Immature natural killer cell (primary cell): ENCODE results near the gene EGFR. TPM values are rescaled to one million over a fixed set of nuclear protein-coding genes. Genes with fewer than 3 reads are reported as not detected.

Experiments
- DNase-seq, 3 donors: peaks; one replicate each; pipeline ENCODE4 v3.0.0; 2022; ENCODE audit warnings: mixed read lengths in 1 of 3
- H3K27ac Mint-ChIP-seq, 6 donors: one replicate each; pipeline ENCODE4 v1.8.0; 2020; ENCODE audit warnings: mixed read lengths in 6 of 6, mild to moderate bottlenecking in 5 of 6, inconsistent platforms in 4 of 6, moderate library complexity in 3 of 6
- H3K27me3 Mint-ChIP-seq, 3 donors: one replicate each; pipeline ENCODE4 v1.8.0; 2020 to 2021; ENCODE audit warnings: low read depth in 3 of 3, mild to moderate bottlenecking in 3 of 3, mixed read lengths in 3 of 3, moderate library complexity in 3 of 3, inconsistent platforms in 1 of 3
- H3K36me3 Mint-ChIP-seq, 3 donors: one replicate each; pipeline ENCODE4 v1.8.0; 2020; ENCODE audit warnings: mixed read lengths in 3 of 3, inconsistent platforms in 2 of 3, mild to moderate bottlenecking in 2 of 3
- H3K4me1 Mint-ChIP-seq, 2 donors: one replicate each; pipeline ENCODE4 v1.8.0; 2020; ENCODE audit warnings: inconsistent platforms in 2 of 2, mild to moderate bottlenecking in 2 of 2, mixed read lengths in 2 of 2, moderate library complexity in 1 of 2
- H3K4me3 Mint-ChIP-seq, 5 donors: one replicate each; pipeline ENCODE4 v1.8.0; 2020; ENCODE audit warnings: mild to moderate bottlenecking in 5 of 5, mixed read lengths in 5 of 5, inconsistent platforms in 3 of 5, moderate library complexity in 3 of 5
- H3K9me3 Mint-ChIP-seq, 6 donors: one replicate each; pipeline ENCODE4 v1.8.0; 2020; ENCODE audit warnings: mild to moderate bottlenecking in 6 of 6, mixed read lengths in 6 of 6, inconsistent platforms in 4 of 6, moderate library complexity in 3 of 6
- polyA plus RNA-seq, 3 donors: library from polyadenylated mRNA; unstranded; fragments of 300-500 nt; fragmentation: Illumina TruSeq; gene quantifications; one replicate each; pipeline ENCODE4 v1.2.3, GENCODE V29; 2021

The EGFR gene
- polyA plus RNA-seq, 3 donors from 2014 or later = not detected

GRCh38 chr7:55054758-55055157, 35.9 kb downstream of the EGFR start:
- DNase-seq = no peak
- H3K27ac Mint-ChIP-seq = no peak overlapping the region
- no peaks in the 10 kb centered on the region for H3K36me3 Mint-ChIP-seq
- H3K9me3 Mint-ChIP-seq = peaks cover 0 to 2% (median 0%) of the 10 kb centered on the region in 6 donors
- no peaks in the 10 kb centered on the region for H3K4me1 Mint-ChIP-seq
- peaks cover 0 to 8% (median 4%) of the 10 kb centered on the region in 3 donors for H3K27me3 Mint-ChIP-seq
- H3K4me3 Mint-ChIP-seq = no peak overlapping the region

DNA sequence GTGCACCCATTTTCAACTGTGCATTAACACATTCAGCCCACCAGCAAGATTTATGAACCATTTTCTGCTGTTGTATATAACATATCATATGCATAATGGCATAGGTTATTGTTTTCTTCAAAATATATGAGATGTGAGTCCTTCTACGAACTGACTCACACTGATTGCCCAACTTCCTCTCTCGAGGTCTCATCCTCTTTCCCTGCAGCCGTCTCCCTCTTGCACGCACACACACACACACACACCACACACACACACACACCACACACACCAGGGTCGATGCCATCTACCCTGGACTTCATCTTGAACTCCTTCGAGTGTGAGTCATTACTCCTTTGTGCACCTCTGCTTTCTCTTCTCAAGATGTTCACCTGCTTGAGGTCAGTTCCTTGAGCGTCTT, 36.7 kb downstream of the EGFR start:
- H3K9me3 Mint-ChIP-seq = peaks cover 0 to 2% (median 0%) of the 10 kb centered on the region in 6 donors
- peaks cover 0 to 8% (median 4%) of the 10 kb centered on the region in 3 donors for H3K27me3 Mint-ChIP-seq
- no peak overlapping the region for H3K4me3 Mint-ChIP-seq
- H3K4me1 Mint-ChIP-seq = no peaks in the 10 kb centered on the region
- no peaks in the 10 kb centered on the region for H3K36me3 Mint-ChIP-seq
- DNase-seq = no peak
- H3K27ac Mint-ChIP-seq = peak overlapping the region in 1 of 6 donors; percentile 46

GRCh38 chr7:55056068-55056467, 37.3 kb downstream of the EGFR start:
- Mint-ChIP-seq H3K36me3 (no peaks in the 10 kb centered on the region), H3K27ac (peak overlapping the region in 1 of 6 donors; percentile 46), H3K9me3 (peaks cover 0 to 2% (median 0%) of the 10 kb centered on the region in 6 donors), H3K4me1 (no peaks in the 10 kb centered on the region), H3K27me3 (peaks cover 0 to 5% (median 4%) of the 10 kb centered on the region in 3 donors), H3K4me3 (no peak overlapping the region)
- DNase-seq = no peak

DNA sequence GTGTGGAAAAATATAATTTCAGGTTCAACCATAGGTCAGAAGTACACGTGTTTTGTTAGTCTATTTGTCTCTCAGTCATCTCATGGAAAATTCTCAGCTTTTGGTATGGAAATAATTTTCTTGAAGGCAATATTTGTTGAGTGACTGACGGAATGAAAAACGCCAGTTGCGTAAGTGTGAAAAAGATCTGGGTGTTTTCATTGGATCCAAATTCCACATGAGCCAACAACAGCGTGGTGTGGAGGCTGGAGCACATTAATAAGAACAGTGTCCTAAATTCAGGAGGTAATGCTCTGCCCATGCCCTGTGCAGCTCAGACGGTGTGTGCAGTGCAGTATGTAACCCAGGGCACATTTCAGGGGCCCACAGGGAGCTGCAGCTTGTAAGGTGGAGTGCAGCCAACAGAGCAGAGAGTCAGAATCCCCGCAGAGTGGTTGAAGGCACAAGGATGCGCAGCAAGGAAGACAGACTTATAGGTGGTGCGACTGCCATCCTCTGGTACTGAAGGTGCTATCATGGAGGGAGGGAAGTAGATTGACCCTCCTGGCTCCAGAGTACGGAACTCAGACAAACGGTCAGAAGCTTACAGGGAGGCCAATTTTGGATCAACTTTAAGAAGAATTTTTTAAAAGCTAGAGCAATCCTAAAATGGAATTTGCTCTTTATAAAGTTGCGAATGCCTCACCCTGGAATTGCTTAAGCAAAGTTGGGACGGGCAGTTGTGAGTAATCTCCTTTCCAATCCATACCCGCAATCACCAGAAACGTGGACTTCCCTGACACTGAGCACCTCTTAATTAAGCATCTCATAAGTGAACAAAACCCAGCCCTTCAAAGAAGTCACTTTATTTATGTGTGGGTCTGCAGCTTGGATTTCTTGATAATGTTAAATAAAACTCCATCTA, 38.0 kb downstream of the EGFR start:
- no peak for DNase-seq
- no peaks in the 10 kb centered on the region for H3K4me1 Mint-ChIP-seq
- no peak overlapping the region for H3K27ac Mint-ChIP-seq
- peaks cover 0 to 5% (median 4%) of the 10 kb centered on the region in 3 donors for H3K27me3 Mint-ChIP-seq
- H3K4me3 Mint-ChIP-seq = no peak overlapping the region
- H3K9me3 Mint-ChIP-seq = peaks cover 0 to 2% (median 0%) of the 10 kb centered on the region in 6 donors
- peaks cover 0 to 1% (median 0%) of the 10 kb centered on the region in 3 donors for H3K36me3 Mint-ChIP-seq

GRCh38 chr7:55058314-55058713, 39.5 kb downstream of the EGFR start:
- H3K27ac Mint-ChIP-seq = no peak overlapping the region
- H3K4me1 Mint-ChIP-seq = no peaks in the 10 kb centered on the region
- no peak overlapping the region for H3K4me3 Mint-ChIP-seq
- peaks cover 0 to 4% (median 0%) of the 10 kb centered on the region in 3 donors for H3K36me3 Mint-ChIP-seq
- peaks cover 0 to 3% (median 0%) of the 10 kb centered on the region in 6 donors for H3K9me3 Mint-ChIP-seq
- peaks cover 1 to 7% (median 4%) of the 10 kb centered on the region in 3 donors for H3K27me3 Mint-ChIP-seq
- no peak for DNase-seq

- H3K4me1 Mint-ChIP-seq = no peaks in the 10 kb centered on the region
- peaks cover 1 to 7% (median 4%) of the 10 kb centered on the region in 3 donors for H3K27me3 Mint-ChIP-seq
Observed at GRCh38 chr7:55059021-55059420, 40.2 kb downstream of the EGFR start.

GRCh38 chr7:55060085-55060484, 41.3 kb downstream of the EGFR start:
- Mint-ChIP-seq H3K4me1 (no peaks in the 10 kb centered on the region), H3K27me3 (peaks cover 1 to 10% (median 3%) of the 10 kb centered on the region in 3 donors), H3K36me3 (peaks cover 0 to 4% (median 0%) of the 10 kb centered on the region in 3 donors), H3K4me3 (no peak overlapping the region), H3K27ac (no peak overlapping the region), H3K9me3 (peaks cover 0 to 3% (median 0%) of the 10 kb centered on the region in 6 donors)
- no peak for DNase-seq

More at GRCh38 chr7:55059021-55059420, 40.2 kb downstream of the EGFR start:
- Mint-ChIP-seq H3K9me3 (peaks cover 0 to 3% (median 0%) of the 10 kb centered on the region in 6 donors), H3K27ac (no peak overlapping the region), H3K4me3 (no peak overlapping the region), H3K36me3 (peaks cover 0 to 4% (median 0%) of the 10 kb centered on the region in 3 donors)
- no peak for DNase-seq

DNA sequence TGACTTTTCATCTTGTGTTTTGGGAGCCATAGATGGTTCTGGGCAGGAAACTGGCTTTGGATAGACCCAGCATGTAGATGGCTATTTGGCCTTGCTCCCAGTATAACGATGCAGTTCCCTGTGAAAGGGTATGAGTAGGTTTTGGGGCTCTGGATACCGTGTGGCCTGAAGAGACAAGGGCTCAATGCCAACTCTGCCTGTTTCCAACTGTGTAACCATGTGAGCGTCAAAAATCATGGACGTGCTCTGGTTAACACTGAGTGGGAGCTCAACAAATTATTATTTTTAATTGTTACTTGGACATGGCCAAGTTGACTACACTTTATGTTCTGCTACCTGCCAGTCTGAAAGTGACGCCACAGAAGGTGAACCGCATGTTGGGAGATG, 41.8 kb downstream of the EGFR start:
- Mint-ChIP-seq H3K36me3 (peaks cover 0 to 4% (median 0%) of the 10 kb centered on the region in 3 donors), H3K27me3 (peaks cover 1 to 8% (median 3%) of the 10 kb centered on the region in 3 donors), H3K4me1 (no peaks in the 10 kb centered on the region), H3K9me3 (peaks cover 0 to 3% (median 0%) of the 10 kb centered on the region in 6 donors), H3K27ac (no peak overlapping the region), H3K4me3 (no peak overlapping the region)
- DNase-seq = no peak

GRCh38 chr7:55061726-55062499, 43.1 kb downstream of the EGFR start:
- DNase-seq = no peak

GRCh38 chr7:55063061-55063460, 44.2 kb downstream of the EGFR start:
- H3K9me3 Mint-ChIP-seq = peaks cover 0 to 3% (median 0%) of the 10 kb centered on the region in 6 donors
- peaks cover 0 to 4% (median 0%) of the 10 kb centered on the region in 3 donors for H3K36me3 Mint-ChIP-seq
- no peaks in the 10 kb centered on the region for H3K4me1 Mint-ChIP-seq
- H3K4me3 Mint-ChIP-seq = no peak overlapping the region
- no peak for DNase-seq
- no peak overlapping the region for H3K27ac Mint-ChIP-seq
- peaks cover 1 to 11% (median 7%) of the 10 kb centered on the region in 3 donors for H3K27me3 Mint-ChIP-seq

More at GRCh38 chr7:55061726-55062499, 43.1 kb downstream of the EGFR start:
- Mint-ChIP-seq H3K27ac (no peak overlapping the region), H3K4me1 (no peaks in the 10 kb centered on the region), H3K36me3 (peaks cover 0 to 4% (median 0%) of the 10 kb centered on the region in 3 donors), H3K4me3 (no peak overlapping the region), H3K27me3 (peaks cover 1 to 9% (median 7%) of the 10 kb centered on the region in 3 donors), H3K9me3 (peaks cover 0 to 3% (median 0%) of the 10 kb centered on the region in 6 donors)

DNA sequence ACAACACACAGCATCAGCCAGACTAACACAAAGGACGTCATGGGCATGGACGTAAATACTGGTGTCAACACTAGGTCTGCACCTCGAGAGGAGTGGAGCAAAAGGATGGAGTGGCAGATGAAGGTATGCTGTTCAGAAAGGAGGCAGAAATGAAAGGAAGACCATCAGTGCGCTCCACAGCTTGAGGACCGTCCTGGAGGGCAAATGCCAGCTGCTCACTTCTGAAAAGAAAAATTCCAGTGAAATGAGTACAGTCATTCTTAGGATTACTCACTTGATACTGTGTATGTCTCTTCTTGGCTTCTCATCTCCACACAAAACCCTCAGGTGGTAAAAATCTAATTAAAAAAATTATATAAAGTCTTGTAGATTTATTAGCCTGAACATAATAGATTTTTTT, 44.8 kb downstream of the EGFR start:
- H3K27me3 Mint-ChIP-seq = peaks cover 1 to 16% (median 9%) of the 10 kb centered on the region in 3 donors
- H3K4me1 Mint-ChIP-seq = no peaks in the 10 kb centered on the region
- no peak overlapping the region for H3K4me3 Mint-ChIP-seq

GRCh38 chr7:55065079-55065478, 46.3 kb downstream of the EGFR start:
- Mint-ChIP-seq H3K4me3 (no peak overlapping the region), H3K36me3 (peaks cover 0 to 4% (median 0%) of the 10 kb centered on the region in 3 donors), H3K27ac (no peak overlapping the region), H3K27me3 (peaks cover 1 to 21% (median 12%) of the 10 kb centered on the region in 3 donors), H3K4me1 (no peaks in the 10 kb centered on the region), H3K9me3 (peaks cover 0 to 5% (median 0%) of the 10 kb centered on the region in 6 donors)
- DNase-seq = no peak

More for the DNA sequence above, 44.8 kb downstream of the EGFR start:
- no peak for DNase-seq
- Mint-ChIP-seq H3K36me3 (peaks cover 0 to 4% (median 0%) of the 10 kb centered on the region in 3 donors), H3K9me3 (peaks cover 0 to 4% (median 0%) of the 10 kb centered on the region in 6 donors), H3K27ac (no peak overlapping the region)

GRCh38 chr7:55065511-55066229, 46.9 kb downstream of the EGFR start:
- Mint-ChIP-seq H3K27me3 (peaks cover 1 to 21% (median 12%) of the 10 kb centered on the region in 3 donors), H3K4me1 (no peaks in the 10 kb centered on the region), H3K27ac (no peak overlapping the region), H3K36me3 (peaks cover 0 to 4% (median 0%) of the 10 kb centered on the region in 3 donors), H3K9me3 (peaks cover 0 to 5% (median 0%) of the 10 kb centered on the region in 6 donors), H3K4me3 (no peak overlapping the region)
- no peak for DNase-seq
